GM18502 (cell line): ENCODE results near the gene RPS2.
"Not testable (repeated sequence)": the region's sequence is repeated elsewhere in the genome, so short reads cannot be mapped to it uniquely, and the experiment has no call there.

Experiments
- ATAC-seq: cut with Tn5 transposase; IDR thresholded peaks from one replicate; pipeline ENCODE4 v1.9.1; 2021; ENCODE audit warnings: mild to moderate bottlenecking; ENCODE audit not compliant: unreplicated experiment, poor library complexity

The RPS2 gene

DNA sequence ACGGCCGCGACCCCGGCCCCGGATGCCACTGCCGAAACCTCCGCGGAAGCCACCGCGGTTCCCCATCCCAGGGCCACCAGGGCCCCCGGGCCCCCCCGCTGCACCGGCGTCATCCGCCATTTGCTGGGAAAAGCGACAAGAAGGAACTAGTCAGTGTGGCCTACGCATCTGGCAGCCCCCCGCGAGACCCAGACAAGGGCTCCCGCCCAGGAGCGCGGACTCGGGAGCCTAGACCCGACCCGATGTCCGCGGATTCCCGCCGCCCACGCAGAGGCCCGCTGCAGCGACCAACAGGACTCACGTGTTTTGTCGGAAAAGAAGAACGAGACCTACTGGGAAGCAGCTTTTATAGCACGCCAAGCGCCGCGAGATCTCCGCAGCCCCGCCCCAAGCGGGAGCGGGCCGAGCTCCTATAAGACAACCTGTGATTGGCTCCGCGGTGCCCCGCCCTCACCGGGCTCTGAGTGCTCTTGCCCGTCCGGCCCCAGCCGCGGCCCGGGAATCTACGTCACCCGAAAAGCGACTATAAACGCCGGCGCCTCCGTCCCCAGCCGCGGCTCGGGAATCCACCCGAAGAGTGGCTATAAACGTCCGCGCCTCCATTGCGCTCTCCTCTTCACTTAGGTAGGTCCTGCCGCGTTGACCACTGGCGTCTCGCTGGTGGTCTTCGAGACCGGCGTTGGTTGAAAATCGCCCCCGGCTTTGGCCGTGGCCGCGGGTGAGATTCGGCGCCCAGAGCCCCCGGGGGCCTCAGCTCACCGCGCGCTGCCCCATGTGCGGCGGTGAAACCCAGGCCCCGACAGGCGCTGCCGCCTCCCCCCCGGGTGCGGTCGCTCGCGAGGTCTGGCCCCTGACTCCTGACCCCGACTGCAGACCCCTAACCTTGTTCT is at the start of gene RPS2:
TSS of gene RPS2 (minus strand) at position 321 of the 890 bp plus-strand sequence. CDS start at position 120, 201 bp downstream.
- peak; percentile 78 for ATAC-seq

DNA sequence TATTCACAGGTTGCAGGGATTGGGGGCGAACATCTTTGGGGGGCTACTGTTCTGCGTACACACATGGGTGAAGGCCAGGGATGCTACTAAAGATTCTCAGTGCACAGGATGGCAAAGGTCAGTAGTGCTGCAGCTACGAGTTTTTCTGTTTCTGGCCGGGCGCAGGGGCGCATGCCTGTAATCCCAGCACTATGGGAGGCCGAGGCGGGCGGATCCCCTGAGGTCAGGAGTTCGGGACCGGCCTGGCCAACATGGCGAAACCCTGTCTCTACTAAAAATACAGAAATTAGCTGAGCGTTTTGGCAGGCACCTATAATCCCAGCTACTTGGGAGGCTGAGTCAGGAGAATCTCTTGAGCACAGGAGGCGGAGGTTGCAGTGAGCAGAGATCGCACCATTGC is 48.9 kb upstream of the RPS2 start:
- no peak for ATAC-seq

DNA sequence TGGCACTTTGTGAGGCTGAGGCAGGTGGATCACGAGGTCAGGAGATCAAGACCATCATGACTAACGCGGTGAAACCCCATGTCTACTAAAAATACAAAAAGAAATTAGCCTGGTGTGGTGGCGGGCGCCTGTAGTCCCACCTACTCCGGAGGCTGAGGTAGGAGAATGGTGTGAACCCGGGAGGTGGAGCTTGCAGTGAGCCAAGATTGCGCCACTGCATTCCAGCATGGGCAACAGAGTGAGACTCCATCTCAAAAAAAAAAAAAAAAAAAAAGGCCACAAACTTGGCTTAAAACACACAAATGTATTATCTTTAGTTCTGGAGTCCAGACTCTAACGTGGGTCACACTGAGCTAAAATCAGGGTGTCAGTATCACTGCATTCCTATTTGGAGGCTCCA is 47.1 kb upstream of the RPS2 start:
- not testable (repeated sequence) for ATAC-seq

DNA sequence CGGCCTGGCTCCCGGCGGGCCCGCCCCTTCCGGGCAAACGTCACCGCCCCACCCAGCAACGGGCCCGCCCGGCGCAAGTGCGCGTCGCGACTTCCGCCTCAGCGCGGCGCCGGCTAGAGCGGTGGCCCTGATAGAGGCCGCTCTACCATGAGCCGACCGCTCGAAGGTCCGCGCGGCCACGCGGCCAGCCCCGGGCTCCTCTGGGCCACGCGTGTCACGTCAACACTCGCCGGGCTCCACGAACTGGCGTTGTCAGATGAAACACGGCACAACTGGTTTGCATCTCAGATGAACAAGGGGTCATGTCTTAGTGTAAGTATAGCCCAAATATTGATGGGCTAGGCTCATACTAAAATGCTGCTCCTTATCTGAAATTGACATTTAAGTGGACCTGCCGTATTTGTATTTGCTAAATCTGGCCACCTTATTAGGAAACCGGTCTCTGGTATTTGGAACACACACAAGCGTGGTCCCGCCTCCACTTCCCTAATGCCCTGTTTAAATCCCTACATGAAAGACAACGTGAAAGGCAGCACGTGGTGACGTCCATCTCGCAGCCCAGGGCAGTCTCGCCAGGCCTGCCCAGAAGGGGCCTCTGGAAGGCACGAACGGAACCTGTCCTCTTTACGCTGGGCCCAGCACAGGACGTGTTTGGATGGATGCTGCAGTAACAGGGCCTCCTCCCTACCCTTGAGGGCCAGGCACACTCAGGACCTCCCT is 45.3 kb upstream of the RPS2 start, which contains the start of gene ZNF598:
TSS of gene ZNF598 (minus strand) at position 31 of the 720 bp plus-strand sequence.
- peak; percentile 78 for ATAC-seq

DNA sequence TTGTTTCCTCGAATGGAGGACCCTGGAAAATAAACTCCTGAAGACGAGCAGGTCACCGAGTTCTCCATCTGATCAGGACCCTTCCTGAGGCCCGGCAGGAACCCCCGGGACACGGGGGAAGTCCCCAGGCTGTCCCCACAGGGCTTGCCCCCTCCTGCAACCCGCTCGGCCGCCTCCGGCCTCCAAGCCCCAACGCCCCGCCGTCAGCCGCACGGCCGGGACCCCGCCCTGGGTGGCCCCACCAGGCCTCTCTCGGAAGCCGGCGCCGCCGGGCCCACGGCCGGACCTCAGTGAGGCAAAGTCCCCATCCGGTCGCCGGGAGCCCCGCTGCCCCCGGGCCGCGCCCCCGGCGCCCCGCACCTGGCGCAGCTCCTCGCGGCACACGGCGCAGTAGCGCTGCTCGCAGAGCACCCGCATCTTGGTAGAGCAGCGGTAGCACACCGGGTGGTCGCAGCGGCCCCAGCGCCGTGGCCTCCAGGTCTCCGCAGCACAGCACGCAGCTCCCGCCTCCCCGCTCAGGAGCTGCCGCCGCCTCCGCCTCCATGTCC is 44.6 kb upstream of the RPS2 start:
- ATAC-seq = peak; percentile 32

- peak; percentile 12 for ATAC-seq
Measured at GRCh38 chr16:2008631-2009163, 44.1 kb upstream of the RPS2 start.

GRCh38 chr16:2008009-2008526 is 43.4 kb upstream of the RPS2 start:
- ATAC-seq = no peak

- ATAC-seq = no peak
Measured at GRCh38 chr16:2007081-2007836, 42.6 kb upstream of the RPS2 start.

- ATAC-seq = no peak
Measured at GRCh38 chr16:2006317-2006716, 41.7 kb upstream of the RPS2 start.

DNA sequence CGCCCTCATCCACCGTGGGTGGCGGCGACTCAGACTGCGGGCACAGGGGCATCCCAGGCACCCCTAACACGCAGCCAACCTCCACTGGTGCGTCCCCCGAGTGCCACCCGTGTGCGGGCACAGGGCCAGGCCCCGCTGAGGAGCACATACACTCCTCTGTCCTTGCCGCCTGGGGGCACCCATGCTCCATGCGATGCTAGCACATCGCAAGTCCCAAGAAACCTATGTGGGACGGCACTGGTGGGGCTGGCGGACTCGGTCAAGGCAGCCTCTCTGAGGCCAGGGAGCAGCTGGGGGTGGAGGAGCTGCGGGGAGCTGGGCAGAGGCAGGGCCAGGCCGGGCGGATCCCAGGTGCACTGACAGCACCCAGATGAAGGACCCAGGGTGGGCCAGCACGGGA is 41.0 kb upstream of the RPS2 start:
- ATAC-seq = no peak

DNA sequence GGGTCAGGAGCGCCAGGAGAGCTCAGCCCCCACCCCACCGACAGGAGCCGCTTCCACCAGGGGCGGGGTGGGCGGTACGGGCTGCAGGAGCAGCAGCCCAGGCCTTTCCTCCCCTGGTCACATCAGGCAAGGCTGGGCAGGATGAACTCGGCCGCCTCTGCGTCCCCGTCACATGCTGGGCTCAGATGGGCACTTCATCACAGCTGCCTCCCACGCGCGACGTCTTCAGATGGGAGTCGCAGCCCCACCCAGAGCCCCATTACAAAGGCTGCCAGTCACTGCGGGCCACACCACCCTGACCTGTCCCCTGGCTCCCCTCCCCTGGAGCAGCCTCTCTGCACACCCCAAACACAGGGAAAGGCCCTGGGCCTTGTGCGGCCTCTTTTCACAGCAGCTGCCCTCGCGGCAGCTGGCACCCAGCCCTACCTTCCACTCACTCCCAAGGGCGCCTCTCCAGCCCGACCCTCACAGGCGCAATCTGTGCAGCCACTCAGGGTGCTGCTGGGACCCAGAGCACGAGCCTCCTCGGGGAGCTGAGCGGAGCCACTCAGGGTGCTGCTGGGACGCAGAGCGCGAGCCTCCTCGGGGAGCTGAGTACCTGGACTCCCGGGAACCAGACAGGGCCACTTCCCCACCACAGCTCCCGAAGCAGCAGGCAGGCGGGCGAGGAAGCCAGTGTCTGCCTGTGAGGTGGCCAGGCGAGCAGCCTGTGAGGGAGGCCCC is 40.3 kb upstream of the RPS2 start:
- ATAC-seq = no peak

DNA sequence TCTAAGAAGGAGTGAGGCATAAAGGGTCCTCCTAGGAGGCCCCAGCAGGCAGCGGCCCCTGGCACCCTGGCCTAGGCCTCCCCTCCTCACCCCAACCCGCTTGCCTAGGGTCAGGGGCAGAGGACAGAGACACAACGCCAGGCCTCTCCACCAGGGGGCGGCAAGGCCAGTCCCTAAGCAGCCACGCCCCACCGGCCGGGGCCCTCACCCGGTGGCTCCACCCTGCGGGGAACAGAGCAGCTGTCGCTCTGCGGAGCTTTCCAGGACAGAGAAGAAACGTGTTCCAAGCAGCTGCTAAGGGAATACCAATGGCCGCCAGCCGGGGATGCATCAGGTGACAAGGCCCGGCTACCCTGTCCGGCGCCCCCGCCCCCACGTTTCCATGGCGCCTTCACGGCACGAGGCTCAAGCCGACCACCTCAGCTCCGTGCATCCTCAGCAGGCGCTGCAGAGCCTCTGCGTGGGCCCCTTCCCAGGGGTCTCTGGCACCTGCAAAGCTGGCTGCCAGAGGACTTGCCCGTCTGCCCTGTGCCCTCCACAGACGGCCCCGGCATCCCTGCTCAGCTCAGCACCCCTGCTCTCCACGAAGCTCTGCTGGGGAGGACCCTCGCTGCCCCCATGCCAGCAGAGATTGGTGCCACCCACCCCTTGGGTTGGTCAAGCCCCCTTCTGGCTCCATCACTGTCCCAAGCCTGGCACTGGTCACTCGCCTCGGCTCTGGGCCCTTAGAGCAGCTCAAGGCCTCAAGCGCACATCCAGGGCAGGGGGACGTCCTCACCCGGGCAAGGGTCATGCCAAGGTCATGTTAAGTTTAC is 39.4 kb upstream of the RPS2 start:
- peak; percentile 66 for ATAC-seq

DNA sequence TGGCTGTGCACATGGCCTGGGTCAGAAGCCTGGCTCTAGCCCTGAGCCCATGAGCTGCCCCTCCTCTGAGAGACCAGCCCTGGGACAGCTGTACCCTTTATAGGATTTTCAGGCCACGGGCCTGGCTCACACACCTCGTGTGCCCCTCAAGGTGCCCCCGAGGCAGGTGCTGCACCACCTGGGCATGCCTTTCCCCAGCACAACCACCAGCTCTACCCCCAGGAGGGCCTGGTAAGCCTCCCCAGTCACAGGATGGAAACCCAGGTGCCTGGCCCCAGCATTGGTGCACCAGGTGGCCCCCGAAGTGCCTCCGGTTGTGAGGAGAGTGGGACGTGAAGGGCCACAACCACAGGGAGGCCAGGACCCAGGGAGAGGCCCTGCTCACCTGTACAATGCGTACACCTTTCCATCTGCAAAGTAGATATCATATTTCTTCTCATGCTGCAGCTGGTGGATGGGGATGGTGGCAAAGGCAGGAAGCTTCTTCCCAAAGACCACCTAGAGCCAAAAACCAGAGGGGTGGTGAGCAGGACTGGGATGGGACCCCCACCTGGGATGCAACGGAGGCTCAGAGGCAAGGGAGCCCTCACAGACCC is 38.7 kb upstream of the RPS2 start:
- ATAC-seq = no peak

GRCh38 chr16:2002406-2003230 is 38.0 kb upstream of the RPS2 start:
- ATAC-seq = no peak

GRCh38 chr16:2001456-2002355 is 37.1 kb upstream of the RPS2 start:
- no peak for ATAC-seq

DNA sequence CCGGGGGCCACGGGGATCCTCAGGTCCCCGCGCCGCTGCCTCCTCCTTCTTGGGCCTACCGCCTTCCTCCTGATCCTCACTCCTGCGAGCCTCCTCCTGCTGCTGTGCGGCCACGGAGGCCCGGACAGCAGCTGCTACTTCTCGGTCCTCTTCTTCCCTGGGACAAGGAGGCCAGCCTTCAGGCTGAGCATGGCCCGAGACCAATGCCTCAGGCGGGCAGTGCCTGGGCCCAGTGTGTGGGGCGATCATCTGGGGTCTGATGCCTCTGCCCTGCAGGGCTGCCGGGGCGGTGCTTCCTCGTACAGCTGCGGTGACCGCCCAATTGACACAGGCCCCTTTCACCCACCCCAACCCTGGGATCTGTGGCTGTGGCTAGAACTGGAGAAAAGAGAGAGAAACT is 36.4 kb upstream of the RPS2 start:
- no peak for ATAC-seq
